Measurements from ENCODE around the gene ADK.
"Not testable (repeated sequence)": the region's sequence is repeated elsewhere in the genome, so short reads cannot be mapped to it uniquely, and the experiment has no call there.

Gene ADK

DNA sequence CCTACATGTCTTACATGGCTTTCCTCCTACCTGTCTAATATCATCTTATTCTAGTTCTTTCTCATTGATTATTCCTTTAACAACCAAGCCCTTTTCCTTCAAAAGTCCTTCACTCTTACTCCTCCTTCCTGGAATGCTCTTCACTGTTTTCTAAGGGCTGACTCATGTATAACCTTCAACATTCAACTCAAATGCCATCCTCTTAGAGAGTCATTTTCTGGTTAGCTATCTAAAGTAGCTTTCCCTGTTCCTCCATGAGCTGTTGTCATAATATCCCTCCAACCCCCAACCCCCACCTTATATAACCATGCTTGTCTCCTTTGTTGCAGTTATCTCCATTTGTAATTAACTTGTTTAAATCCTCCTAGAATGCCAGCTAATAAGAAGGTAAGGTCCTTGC lies 286.8 kb downstream of the ADK start:
- no peak for DNase-seq

GRCh38 chr10:74439213-74439612 lies 288.2 kb downstream of the ADK start:
- no peak overlapping the region for H3K27ac ChIP-seq (ENCODE audit: insufficient read depth, low read length, poor library complexity, severe bottlenecking)

More for the DNA sequence above, 286.8 kb downstream of the ADK start:
- H3K4me1 ChIP-seq (ENCODE audit: control insufficient read depth, insufficient read depth, low read length, poor library complexity, severe bottlenecking) = peaks cover 4% of the 10 kb centered on the region
- no peaks in the 10 kb centered on the region for H3K9me3 ChIP-seq (ENCODE audit: control insufficient read depth, low read length)
- no peak overlapping the region for H3K27ac ChIP-seq (ENCODE audit: insufficient read depth, low read length, poor library complexity, severe bottlenecking)
- no peak overlapping the region for H3K4me3 ChIP-seq (ENCODE audit: insufficient read depth, low read depth, low read length, poor library complexity, severe bottlenecking)
- H3K27me3 ChIP-seq (replicated peaks; ENCODE audit: control insufficient read depth, insufficient read depth, low read length, poor library complexity, severe bottlenecking) = no peaks in the 10 kb centered on the region
- no peaks in the 10 kb centered on the region for H3K36me3 ChIP-seq (ENCODE audit: control insufficient read depth, insufficient read depth, low read length)

GRCh38 chr10:74445493-74445892 lies 294.5 kb downstream of the ADK start:
- peaks cover 4% of the 10 kb centered on the region for H3K4me1 ChIP-seq (ENCODE audit: control insufficient read depth, insufficient read depth, low read length, poor library complexity, severe bottlenecking)
- no peak for DNase-seq
- H3K36me3 ChIP-seq (ENCODE audit: control insufficient read depth, insufficient read depth, low read length) = no peaks in the 10 kb centered on the region

More at GRCh38 chr10:74439213-74439612, 288.2 kb downstream of the ADK start:
- peaks cover 4% of the 10 kb centered on the region for H3K4me1 ChIP-seq (ENCODE audit: control insufficient read depth, insufficient read depth, low read length, poor library complexity, severe bottlenecking)
- no peak overlapping the region for H3K4me3 ChIP-seq (ENCODE audit: insufficient read depth, low read depth, low read length, poor library complexity, severe bottlenecking)
- H3K36me3 ChIP-seq (ENCODE audit: control insufficient read depth, insufficient read depth, low read length) = no peaks in the 10 kb centered on the region
- no peak for DNase-seq
- H3K9me3 ChIP-seq (ENCODE audit: control insufficient read depth, low read length) = no peaks in the 10 kb centered on the region
- H3K27me3 ChIP-seq (replicated peaks; ENCODE audit: control insufficient read depth, insufficient read depth, low read length, poor library complexity, severe bottlenecking) = no peaks in the 10 kb centered on the region

GRCh38 chr10:74450602-74451001 lies 299.6 kb downstream of the ADK start:
- H3K27me3 ChIP-seq (replicated peaks; ENCODE audit: control insufficient read depth, insufficient read depth, low read length, poor library complexity, severe bottlenecking) = no peaks in the 10 kb centered on the region
- no peaks in the 10 kb centered on the region for H3K9me3 ChIP-seq (ENCODE audit: control insufficient read depth, low read length)
- DNase-seq = no peak
- peaks cover 1% of the 10 kb centered on the region for H3K4me1 ChIP-seq (ENCODE audit: control insufficient read depth, insufficient read depth, low read length, poor library complexity, severe bottlenecking)
- no peaks in the 10 kb centered on the region for H3K36me3 ChIP-seq (ENCODE audit: control insufficient read depth, insufficient read depth, low read length)
- H3K27ac ChIP-seq (ENCODE audit: insufficient read depth, low read length, poor library complexity, severe bottlenecking) = no peak overlapping the region
- H3K4me3 ChIP-seq (ENCODE audit: insufficient read depth, low read depth, low read length, poor library complexity, severe bottlenecking) = no peak overlapping the region

More at GRCh38 chr10:74445493-74445892, 294.5 kb downstream of the ADK start:
- Histone ChIP-seq H3K4me3 (ENCODE audit: insufficient read depth, low read depth, low read length, poor library complexity, severe bottlenecking) (no peak overlapping the region), H3K9me3 (ENCODE audit: control insufficient read depth, low read length) (no peaks in the 10 kb centered on the region), H3K27ac (ENCODE audit: insufficient read depth, low read length, poor library complexity, severe bottlenecking) (no peak overlapping the region), H3K27me3 (replicated peaks; ENCODE audit: control insufficient read depth, insufficient read depth, low read length, poor library complexity, severe bottlenecking) (no peaks in the 10 kb centered on the region)

DNA sequence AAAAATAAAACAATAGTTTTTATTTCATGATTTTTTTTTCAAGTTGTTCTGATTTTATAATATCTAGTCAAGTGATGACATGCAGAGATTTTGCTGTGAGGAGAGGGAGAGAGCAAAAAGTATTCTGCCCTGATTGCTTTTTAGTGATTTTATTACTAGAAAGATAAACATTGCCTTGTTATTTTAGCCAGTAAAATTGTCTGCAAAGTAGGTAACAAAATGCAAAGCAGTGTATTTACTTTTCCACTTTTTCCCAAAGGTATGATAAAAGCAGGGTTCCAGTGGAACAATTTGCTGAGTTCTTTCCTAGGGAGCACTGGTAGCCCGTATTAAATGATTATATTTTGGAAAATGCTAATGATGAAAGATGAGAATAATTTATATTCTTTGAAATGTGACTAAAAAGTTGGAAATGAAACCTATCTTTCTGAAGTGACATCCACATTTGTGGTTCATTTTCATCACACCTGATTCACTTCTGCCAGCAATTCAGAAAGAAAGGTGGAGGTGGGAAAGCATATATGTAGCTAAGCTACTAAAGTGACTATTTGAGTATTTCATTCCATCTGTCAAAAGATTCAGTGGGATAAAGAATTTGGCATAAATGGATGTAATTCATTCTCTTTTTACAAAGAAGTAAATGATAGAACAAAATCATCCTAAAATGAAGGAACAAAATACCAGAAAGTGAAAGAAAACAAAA lies 300.3 kb downstream of the ADK start:
- no peaks in the 10 kb centered on the region for H3K9me3 ChIP-seq (ENCODE audit: control insufficient read depth, low read length)
- H3K27me3 ChIP-seq (replicated peaks; ENCODE audit: control insufficient read depth, insufficient read depth, low read length, poor library complexity, severe bottlenecking) = no peaks in the 10 kb centered on the region
- no peak overlapping the region for H3K27ac ChIP-seq (ENCODE audit: insufficient read depth, low read length, poor library complexity, severe bottlenecking)
- no peaks in the 10 kb centered on the region for H3K4me1 ChIP-seq (ENCODE audit: control insufficient read depth, insufficient read depth, low read length, poor library complexity, severe bottlenecking)
- no peak for DNase-seq
- H3K36me3 ChIP-seq (ENCODE audit: control insufficient read depth, insufficient read depth, low read length) = no peaks in the 10 kb centered on the region
- no peak overlapping the region for H3K4me3 ChIP-seq (ENCODE audit: insufficient read depth, low read depth, low read length, poor library complexity, severe bottlenecking)

- Histone ChIP-seq H3K4me3 (ENCODE audit: insufficient read depth, low read depth, low read length, poor library complexity, severe bottlenecking) (no peak overlapping the region), H3K27ac (ENCODE audit: insufficient read depth, low read length, poor library complexity, severe bottlenecking) (no peak overlapping the region)
- no peak for DNase-seq
These were observed 302.1 kb downstream of the ADK start for GRCh38 chr10:74453169-74453568.

DNA sequence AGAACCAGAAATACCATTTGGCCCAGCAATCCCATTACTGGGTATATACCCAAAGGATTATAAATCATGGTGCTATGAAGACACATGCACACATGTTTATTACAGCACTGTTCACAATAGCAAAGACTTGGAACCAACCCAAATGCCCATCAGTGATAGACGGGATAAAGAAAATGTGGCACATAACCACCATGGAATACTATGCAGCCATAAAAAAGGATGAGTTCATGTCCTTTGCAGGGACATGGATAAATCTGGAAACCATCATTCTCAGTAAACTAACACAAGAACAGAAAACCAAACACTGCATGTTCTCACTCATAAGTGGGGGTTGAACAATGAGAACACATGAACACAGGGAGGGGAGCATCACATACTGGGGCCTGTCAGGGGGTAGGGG lies 306.5 kb downstream of the ADK start:
- not testable (repeated sequence) for H3K27ac ChIP-seq (ENCODE audit: insufficient read depth, low read length, poor library complexity, severe bottlenecking); H3K4me1 ChIP-seq (ENCODE audit: control insufficient read depth, insufficient read depth, low read length, poor library complexity, severe bottlenecking); H3K27me3 ChIP-seq (replicated peaks; ENCODE audit: control insufficient read depth, insufficient read depth, low read length, poor library complexity, severe bottlenecking); DNase-seq; H3K36me3 ChIP-seq (ENCODE audit: control insufficient read depth, insufficient read depth, low read length); H3K4me3 ChIP-seq (ENCODE audit: insufficient read depth, low read depth, low read length, poor library complexity, severe bottlenecking); H3K9me3 ChIP-seq (ENCODE audit: control insufficient read depth, low read length)

More at GRCh38 chr10:74453169-74453568, 302.1 kb downstream of the ADK start:
- H3K27me3 ChIP-seq (replicated peaks; ENCODE audit: control insufficient read depth, insufficient read depth, low read length, poor library complexity, severe bottlenecking) = no peaks in the 10 kb centered on the region
- H3K36me3 ChIP-seq (ENCODE audit: control insufficient read depth, insufficient read depth, low read length) = no peaks in the 10 kb centered on the region
- no peaks in the 10 kb centered on the region for H3K4me1 ChIP-seq (ENCODE audit: control insufficient read depth, insufficient read depth, low read length, poor library complexity, severe bottlenecking)
- H3K9me3 ChIP-seq (ENCODE audit: control insufficient read depth, low read length) = no peaks in the 10 kb centered on the region

DNA sequence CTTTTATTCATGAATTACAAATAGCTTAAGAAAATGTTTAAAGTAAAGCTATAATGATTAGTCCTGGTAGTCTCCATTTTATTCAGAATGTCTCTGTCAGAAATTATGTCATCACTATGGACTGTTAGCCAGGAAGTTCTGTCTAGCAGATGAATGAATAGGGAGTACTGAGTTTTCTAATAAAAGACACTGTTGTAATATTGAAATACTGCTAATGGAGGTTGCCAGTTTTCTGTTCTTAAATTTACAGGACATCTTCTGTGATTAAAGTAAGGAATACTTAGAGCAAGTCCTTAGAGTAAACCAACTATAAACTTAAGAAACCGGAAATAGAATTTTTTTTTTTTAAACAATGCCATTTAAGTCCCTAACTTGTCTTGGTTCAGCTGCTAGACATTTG lies 309.8 kb downstream of the ADK start:
- Histone ChIP-seq H3K36me3 (ENCODE audit: control insufficient read depth, insufficient read depth, low read length) (no peaks in the 10 kb centered on the region), H3K4me3 (ENCODE audit: insufficient read depth, low read depth, low read length, poor library complexity, severe bottlenecking) (no peak overlapping the region), H3K9me3 (ENCODE audit: control insufficient read depth, low read length) (no peaks in the 10 kb centered on the region), H3K4me1 (ENCODE audit: control insufficient read depth, insufficient read depth, low read length, poor library complexity, severe bottlenecking) (no peaks in the 10 kb centered on the region), H3K27ac (ENCODE audit: insufficient read depth, low read length, poor library complexity, severe bottlenecking) (no peak overlapping the region), H3K27me3 (replicated peaks; ENCODE audit: control insufficient read depth, insufficient read depth, low read length, poor library complexity, severe bottlenecking) (no peaks in the 10 kb centered on the region)
- no peak for DNase-seq

DNA sequence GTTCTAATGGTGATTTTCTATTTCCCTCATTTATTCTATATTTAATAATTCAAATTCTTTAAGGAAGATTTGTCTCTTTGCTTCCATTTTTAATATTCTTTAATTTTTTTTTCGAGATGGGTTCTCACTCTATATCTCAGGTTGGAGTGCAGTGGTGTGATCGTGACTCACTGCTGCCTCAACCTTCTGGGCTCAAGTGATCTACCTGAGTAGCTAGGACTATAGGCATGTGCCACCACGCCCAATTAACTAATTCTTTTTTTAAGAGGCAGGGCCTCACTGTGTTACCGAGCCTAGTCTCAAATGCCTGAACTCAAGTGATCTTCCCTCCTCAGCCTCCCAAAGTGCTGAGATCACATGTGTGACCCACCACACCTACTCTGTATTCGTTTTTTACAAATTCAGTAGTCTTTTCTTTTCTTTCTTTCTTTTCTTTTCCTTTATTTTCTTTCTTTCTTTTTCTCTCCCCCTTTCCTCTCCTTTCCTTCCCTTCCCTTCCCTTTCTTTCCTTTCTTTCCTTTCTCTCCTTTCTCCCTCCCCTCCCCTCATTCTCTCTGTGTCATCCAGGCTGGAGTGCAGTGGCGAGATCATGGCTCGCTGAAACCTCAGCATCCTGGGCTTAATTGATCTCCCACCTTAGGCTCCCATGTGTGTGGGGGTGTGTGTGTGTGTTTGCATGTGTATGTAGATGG lies 323.1 kb downstream of the ADK start:
- DNase-seq = no peak
- H3K36me3 ChIP-seq (ENCODE audit: control insufficient read depth, insufficient read depth, low read length) = no peaks in the 10 kb centered on the region
- H3K4me1 ChIP-seq (ENCODE audit: control insufficient read depth, insufficient read depth, low read length, poor library complexity, severe bottlenecking) = no peaks in the 10 kb centered on the region
- no peaks in the 10 kb centered on the region for H3K27me3 ChIP-seq (replicated peaks; ENCODE audit: control insufficient read depth, insufficient read depth, low read length, poor library complexity, severe bottlenecking)
- no peaks in the 10 kb centered on the region for H3K9me3 ChIP-seq (ENCODE audit: control insufficient read depth, low read length)
- H3K27ac ChIP-seq (ENCODE audit: insufficient read depth, low read length, poor library complexity, severe bottlenecking) = no peak overlapping the region
- no peak overlapping the region for H3K4me3 ChIP-seq (ENCODE audit: insufficient read depth, low read depth, low read length, poor library complexity, severe bottlenecking)

GRCh38 chr10:74476162-74476706 lies 325.2 kb downstream of the ADK start:
- DNase-seq; H3K36me3 ChIP-seq (ENCODE audit: control insufficient read depth, insufficient read depth, low read length); H3K27ac ChIP-seq (ENCODE audit: insufficient read depth, low read length, poor library complexity, severe bottlenecking); H3K4me1 ChIP-seq (ENCODE audit: control insufficient read depth, insufficient read depth, low read length, poor library complexity, severe bottlenecking); H3K4me3 ChIP-seq (ENCODE audit: insufficient read depth, low read depth, low read length, poor library complexity, severe bottlenecking); H3K27me3 ChIP-seq (replicated peaks; ENCODE audit: control insufficient read depth, insufficient read depth, low read length, poor library complexity, severe bottlenecking); H3K9me3 ChIP-seq (ENCODE audit: control insufficient read depth, low read length): not testable (repeated sequence)

Data from effector memory CD4-positive, alpha-beta T cell (primary cell).